ENCODE data around the gene CD160. TPM values are rescaled to one million over a fixed set of nuclear protein-coding genes. Genes with fewer than 3 reads are reported as not detected.

CD160 gene
- total RNA-seq, 1 experiment from 2014 or later: not detected

- peaks cover 15 to 20% of the 10 kb centered on the region in 2 experiments for H3K4me1 Mint-ChIP-seq
- Histone ChIP-seq H3K4me2 (ENCODE audit: insufficient read depth, insufficient read length, low read length) (no peak overlapping the region), H2BK12ac (ENCODE audit: insufficient read length, low read depth, low read length) (no peak overlapping the region), H2BK15ac (ENCODE audit: low read depth, low read length) (no peak overlapping the region), H4K8ac (replicated peaks; ENCODE audit: insufficient read length, low read depth, low read length) (no peak overlapping the region), H3K23ac (ENCODE audit: insufficient read length, low read depth, low read length) (no peak overlapping the region), H3K18ac (ENCODE audit: insufficient read length, low read depth, low read length) (no peak overlapping the region), H3K27ac (ENCODE audit: insufficient read length, low read depth, low read length) (no peak overlapping the region), H3T11ph (ENCODE audit: low read length) (no peak overlapping the region), H3K4ac (ENCODE audit: low read depth, low read length) (no peak overlapping the region), H3K27me3 (ENCODE audit: insufficient read depth, low read length) (no peaks in the 10 kb centered on the region), H3K79me2 (ENCODE audit: insufficient read depth, low read length) (no peaks in the 10 kb centered on the region), H3K9me3 (ENCODE audit: control insufficient read depth, low read depth, low read length) (no peaks in the 10 kb centered on the region), H3K79me1 (ENCODE audit: insufficient read depth, low read depth, low read length, poor library complexity, severe bottlenecking) (no peaks in the 10 kb centered on the region), H3K56ac (ENCODE audit: insufficient read length, low read depth, low read length) (no peak overlapping the region), H3K4me1 (ENCODE audit: insufficient read depth, low read length) (no peaks in the 10 kb centered on the region; the same call in 1 of the 2 replicates), H2BK20ac (ENCODE audit: low read depth, low read length, poor library complexity, severe bottlenecking) (no peak overlapping the region), H4K5ac (ENCODE audit: insufficient read length, low read depth, low read length) (no peak overlapping the region), H2AFZ (ENCODE audit: low read length) (no peak overlapping the region), H2BK5ac (ENCODE audit: insufficient read length, low read length) (no peak overlapping the region), H3K14ac (ENCODE audit: insufficient read depth, low read length) (no peak overlapping the region), H2AK5ac (ENCODE audit: insufficient read length, low read length) (no peak overlapping the region), H3K23me2 (ENCODE audit: insufficient read length, low read depth, low read length, poor library complexity, severe bottlenecking) (no peaks in the 10 kb centered on the region), H4K20me1 (ENCODE audit: control insufficient read depth, insufficient read depth, insufficient read length) (no peaks in the 10 kb centered on the region), H4K91ac (ENCODE audit: insufficient read length, low read depth, low read length) (no peak overlapping the region), H3K9ac (ENCODE audit: extremely low read depth, insufficient read length, low read length) (no peak overlapping the region), H2BK120ac (ENCODE audit: low read depth, low read length, poor library complexity, severe bottlenecking) (no peak overlapping the region)
- TF ChIP-seq, protein P1, sequence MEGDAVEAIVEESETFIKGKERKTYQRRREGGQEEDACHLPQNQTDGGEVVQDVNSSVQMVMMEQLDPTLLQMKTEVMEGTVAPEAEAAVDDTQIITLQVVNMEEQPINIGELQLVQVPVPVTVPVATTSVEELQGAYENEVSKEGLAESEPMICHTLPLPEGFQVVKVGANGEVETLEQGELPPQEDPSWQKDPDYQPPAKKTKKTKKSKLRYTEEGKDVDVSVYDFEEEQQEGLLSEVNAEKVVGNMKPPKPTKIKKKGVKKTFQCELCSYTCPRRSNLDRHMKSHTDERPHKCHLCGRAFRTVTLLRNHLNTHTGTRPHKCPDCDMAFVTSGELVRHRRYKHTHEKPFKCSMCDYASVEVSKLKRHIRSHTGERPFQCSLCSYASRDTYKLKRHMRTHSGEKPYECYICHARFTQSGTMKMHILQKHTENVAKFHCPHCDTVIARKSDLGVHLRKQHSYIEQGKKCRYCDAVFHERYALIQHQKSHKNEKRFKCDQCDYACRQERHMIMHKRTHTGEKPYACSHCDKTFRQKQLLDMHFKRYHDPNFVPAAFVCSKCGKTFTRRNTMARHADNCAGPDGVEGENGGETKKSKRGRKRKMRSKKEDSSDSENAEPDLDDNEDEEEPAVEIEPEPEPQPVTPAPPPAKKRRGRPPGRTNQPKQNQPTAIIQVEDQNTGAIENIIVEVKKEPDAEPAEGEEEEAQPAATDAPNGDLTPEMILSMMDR (conservative IDR thresholded peaks at IDR 0.05): no peak
- H3K4me3 Mint-ChIP-seq: no peak overlapping the region
- H3K36me3 Mint-ChIP-seq (ENCODE audit: insufficient read depth in 1 of 3, low read depth in 3 of 3): no peaks in the 10 kb centered on the region
- no CpG with 5 or more reads among the region's 4 CpGs for WGBS (ENCODE audit: extremely low coverage, insufficient read length, low lambda C conversion rate)
- no peaks in the 10 kb centered on the region for H3K9me3 Mint-ChIP-seq
- H3K27ac Mint-ChIP-seq: no peak overlapping the region
- DNase-seq: no peak
- H3K27me3 Mint-ChIP-seq (ENCODE audit: low read depth): no peaks in the 10 kb centered on the region; the same call in 1 of the 2 replicates
Observed at GRCh38 chr1:145730467-145730866, 11.2 kb downstream of the CD160 start.
